ENCODE data around the gene SLC39A3. TPM values are rescaled to one million over a fixed set of nuclear protein-coding genes. Genes with fewer than 3 reads are reported as not detected.

The SLC39A3 gene
- total and polyA plus RNA-seq, 3 experiments from 2014 or later: 35.4 to 51.3 (median 44.1) TPM

DNA sequence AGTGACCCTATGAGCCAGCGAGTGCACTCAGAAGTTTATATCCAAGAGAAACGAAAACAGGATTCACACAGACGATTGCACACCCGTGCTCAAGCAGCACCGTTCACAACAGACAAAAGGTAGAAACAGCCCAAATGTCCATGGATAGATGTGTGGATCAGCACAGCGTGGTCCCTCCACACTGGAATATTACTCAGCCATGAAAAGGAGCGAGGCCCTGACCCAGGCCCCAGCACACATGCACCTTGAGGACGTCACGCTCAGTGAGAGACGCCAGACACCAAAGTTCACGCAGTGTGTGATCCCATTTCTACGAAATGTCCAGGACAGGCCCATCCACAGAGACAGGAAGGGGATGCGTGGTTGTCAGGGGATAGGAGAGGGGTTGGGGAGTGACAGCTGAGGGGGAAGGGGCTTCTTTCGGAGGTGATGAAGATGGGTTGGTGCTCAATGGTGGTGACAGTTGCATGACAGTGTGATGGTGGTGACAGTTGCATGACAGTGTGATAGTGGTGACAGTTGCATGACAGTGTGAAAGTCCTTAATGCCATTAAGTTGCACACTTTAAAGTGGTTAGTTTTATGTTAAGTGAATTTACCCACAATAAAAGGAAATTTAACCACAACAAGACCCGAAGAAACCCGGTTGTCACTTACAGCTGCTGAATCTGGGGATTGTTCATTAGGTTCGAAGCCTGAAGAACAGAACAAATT, 18.9 kb upstream of the SLC39A3 start:
- H3K27me3 Mint-ChIP-seq: no peaks in the 10 kb centered on the region
- peak overlapping the region in 4 of 8 donors; percentile 20 to 82 (median 74) for H3K27ac Mint-ChIP-seq
- no peaks in the 10 kb centered on the region for H3K36me3 ChIP-seq (ENCODE audit: insufficient read depth, low read length)
- no peaks in the 10 kb centered on the region for H3K9me3 ChIP-seq (ENCODE audit: low read length)
- H3K27me3 ChIP-seq (ENCODE audit: insufficient read depth, low read length, poor library complexity, severe bottlenecking): no peaks in the 10 kb centered on the region
- no peak overlapping the region for H3K4me3 ChIP-seq (ENCODE audit: low read length)
- H3K36me3 Mint-ChIP-seq: peaks cover 2 to 75% (median 4%) of the 10 kb centered on the region in 3 donors
- ChIA-PET POLR2A (no interaction called here), CTCF (interaction anchor here (1.0 to 1.2 kb wide), 2 partner anchors 9 to 192 kb away, joined by 3 to 4 read pairs; no protein-coding TSS in a partner anchor)
- no peaks in the 10 kb centered on the region for H3K9me3 Mint-ChIP-seq
- no peaks in the 10 kb centered on the region for H3K4me1 ChIP-seq (ENCODE audit: insufficient read depth, low read length)
- DNase-seq: no peak
- H3K27ac ChIP-seq (ENCODE audit: low read depth, low read length): no peak overlapping the region
- peak overlapping the region in 1 of 7 donors; percentile 43 for H3K4me3 Mint-ChIP-seq
- peaks cover 2 to 14% (median 12%) of the 10 kb centered on the region in 3 donors for H3K4me1 Mint-ChIP-seq

DNA sequence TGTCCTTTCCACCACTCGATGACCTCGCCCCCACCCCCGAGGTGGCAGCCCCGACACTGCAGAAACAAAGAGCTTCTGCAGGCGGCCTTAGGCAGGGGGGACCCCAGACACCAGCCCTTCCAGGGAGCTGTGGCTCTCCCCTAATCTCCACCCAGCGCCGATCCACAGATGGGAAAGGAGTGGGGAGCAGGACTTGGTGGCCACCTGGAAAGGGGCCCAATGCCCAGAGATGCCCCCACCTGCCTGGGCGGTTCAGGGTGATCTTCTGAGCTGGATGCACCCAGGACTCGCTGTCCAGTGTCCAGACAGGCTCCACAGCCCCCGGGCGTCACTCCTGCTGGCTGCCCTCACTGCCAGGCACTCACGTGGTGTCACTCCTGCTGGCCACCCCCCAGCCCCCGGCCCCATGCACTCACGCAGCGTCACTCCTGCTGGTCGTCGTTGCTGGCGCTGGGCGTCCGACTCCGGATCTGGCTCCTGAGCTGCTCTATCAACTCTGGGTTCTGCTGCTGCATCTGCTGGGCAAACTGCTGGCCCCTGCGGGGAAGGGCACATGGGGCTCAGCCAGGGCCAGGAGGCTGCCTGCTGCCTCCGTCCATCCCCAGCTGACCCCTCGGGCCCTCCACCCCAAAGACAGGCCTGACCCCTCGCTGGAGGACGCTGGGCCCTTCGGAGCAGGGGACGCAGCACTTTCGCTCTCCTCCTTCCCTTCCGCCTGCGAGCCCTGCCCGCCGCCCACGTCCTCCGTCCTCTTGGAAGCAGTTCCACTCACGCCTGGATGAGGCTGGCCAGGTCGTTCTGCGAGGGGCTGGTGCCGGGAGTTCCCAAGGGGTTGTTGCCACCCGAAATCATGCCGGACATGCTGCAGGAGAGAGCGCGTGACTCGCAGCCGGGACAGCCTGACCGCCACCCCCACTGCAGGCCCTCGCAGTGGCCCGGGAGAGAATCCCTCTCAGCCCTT, 17.4 kb upstream of the SLC39A3 start:
- no peak overlapping the region for H3K4me3 ChIP-seq (ENCODE audit: low read length)
- Mint-ChIP-seq H3K9me3 (no peaks in the 10 kb centered on the region), H3K4me1 (peaks cover 2 to 14% (median 12%) of the 10 kb centered on the region in 3 donors), H3K36me3 (peaks cover 2 to 61% (median 4%) of the 10 kb centered on the region in 3 donors), H3K27me3 (no peaks in the 10 kb centered on the region), H3K27ac (no peak overlapping the region), H3K4me3 (no peak overlapping the region)
- CTCF ChIA-PET: no interaction called here
- POLR2A ChIA-PET: no interaction called here
- no peaks in the 10 kb centered on the region for H3K4me1 ChIP-seq (ENCODE audit: insufficient read depth, low read length)
- no peaks in the 10 kb centered on the region for H3K9me3 ChIP-seq (ENCODE audit: low read length)
- H3K27ac ChIP-seq (ENCODE audit: low read depth, low read length): no peak overlapping the region
- no peaks in the 10 kb centered on the region for H3K36me3 ChIP-seq (ENCODE audit: insufficient read depth, low read length)
- no peaks in the 10 kb centered on the region for H3K27me3 ChIP-seq (ENCODE audit: insufficient read depth, low read length, poor library complexity, severe bottlenecking)
- DNase-seq: no peak

DNA sequence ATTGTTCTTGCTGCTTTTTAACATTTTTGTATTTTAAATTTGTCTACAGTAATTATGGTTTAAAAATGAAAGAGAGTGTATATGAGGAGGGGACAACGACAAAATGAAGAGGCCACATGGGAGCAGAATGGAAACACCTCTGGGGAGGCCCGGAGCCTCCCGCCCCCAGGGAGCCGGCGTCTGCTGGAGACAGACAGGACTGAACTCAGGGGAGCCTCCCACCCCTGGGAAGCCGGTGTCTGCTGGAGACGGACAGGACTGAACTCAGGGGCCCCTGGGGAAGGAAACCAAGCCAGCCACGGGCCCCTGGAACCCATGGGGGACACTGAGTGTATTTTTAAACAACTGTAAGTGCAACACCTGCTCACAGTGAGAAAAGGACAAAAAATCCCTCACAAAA, 16.7 kb upstream of the SLC39A3 start:
- Mint-ChIP-seq H3K27ac (no peak overlapping the region), H3K27me3 (no peaks in the 10 kb centered on the region), H3K36me3 (peaks cover 2 to 56% (median 4%) of the 10 kb centered on the region in 3 donors), H3K4me1 (peaks cover 2 to 14% (median 12%) of the 10 kb centered on the region in 3 donors), H3K9me3 (no peaks in the 10 kb centered on the region), H3K4me3 (no peak overlapping the region)
- Histone ChIP-seq H3K4me1 (ENCODE audit: insufficient read depth, low read length) (no peaks in the 10 kb centered on the region), H3K27me3 (ENCODE audit: insufficient read depth, low read length, poor library complexity, severe bottlenecking) (no peaks in the 10 kb centered on the region), H3K27ac (ENCODE audit: low read depth, low read length) (no peak overlapping the region), H3K4me3 (ENCODE audit: low read length) (no peak overlapping the region), H3K36me3 (ENCODE audit: insufficient read depth, low read length) (no peaks in the 10 kb centered on the region), H3K9me3 (ENCODE audit: low read length) (no peaks in the 10 kb centered on the region)
- DNase-seq: no peak
- CTCF ChIA-PET: no interaction called here
- POLR2A ChIA-PET: no interaction called here

DNA sequence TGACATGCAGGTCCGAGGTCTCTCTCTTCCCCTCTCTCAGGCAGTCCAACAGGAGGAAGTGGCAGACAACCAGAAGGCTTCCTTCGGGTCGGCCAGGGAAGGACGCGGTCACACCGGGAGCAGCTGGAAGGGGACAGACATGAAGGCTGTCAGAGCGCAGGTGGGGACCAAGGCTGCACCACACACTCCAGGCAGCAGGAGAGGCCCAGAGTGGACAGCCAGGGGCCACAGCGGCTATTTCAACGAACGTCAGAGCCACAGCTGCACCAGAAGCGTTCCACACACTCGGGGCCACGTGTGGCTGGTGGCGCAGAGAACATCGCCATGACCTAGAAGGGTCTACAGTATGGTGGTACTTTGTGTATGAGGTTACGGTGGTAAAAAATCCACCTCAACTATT, 16.0 kb upstream of the SLC39A3 start:
- DNase-seq: no peak
- Histone ChIP-seq H3K4me1 (ENCODE audit: insufficient read depth, low read length) (no peaks in the 10 kb centered on the region), H3K27me3 (ENCODE audit: insufficient read depth, low read length, poor library complexity, severe bottlenecking) (no peaks in the 10 kb centered on the region), H3K36me3 (ENCODE audit: insufficient read depth, low read length) (no peaks in the 10 kb centered on the region), H3K27ac (ENCODE audit: low read depth, low read length) (no peak overlapping the region), H3K4me3 (ENCODE audit: low read length) (no peak overlapping the region), H3K9me3 (ENCODE audit: low read length) (no peaks in the 10 kb centered on the region)
- Mint-ChIP-seq H3K4me1 (peaks cover 2 to 14% (median 12%) of the 10 kb centered on the region in 3 donors), H3K4me3 (no peak overlapping the region), H3K27me3 (no peaks in the 10 kb centered on the region), H3K36me3 (peaks cover 2 to 52% (median 4%) of the 10 kb centered on the region in 3 donors), H3K9me3 (no peaks in the 10 kb centered on the region), H3K27ac (no peak overlapping the region)
- POLR2A ChIA-PET: no interaction called here
- CTCF ChIA-PET: no interaction called here

DNA sequence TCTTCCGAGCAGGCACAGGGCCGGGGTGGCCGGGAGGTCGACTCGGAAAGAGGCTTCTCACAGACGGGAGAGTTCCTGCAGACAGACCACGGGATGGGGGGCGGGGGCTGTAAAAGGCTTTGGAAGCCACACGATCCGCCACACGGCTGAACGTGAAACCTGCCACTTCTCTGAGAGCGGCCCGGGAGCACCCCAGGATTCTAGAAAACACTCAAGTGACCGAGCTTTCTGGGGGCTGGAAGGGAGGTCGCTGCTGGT, 15.6 kb upstream of the SLC39A3 start:
- Mint-ChIP-seq H3K4me3 (no peak overlapping the region), H3K9me3 (no peaks in the 10 kb centered on the region), H3K4me1 (peaks cover 2 to 14% (median 12%) of the 10 kb centered on the region in 3 donors), H3K36me3 (peaks cover 2 to 48% (median 4%) of the 10 kb centered on the region in 3 donors), H3K27me3 (peaks cover 0 to 2% of the 10 kb centered on the region in 2 donors), H3K27ac (no peak overlapping the region)
- Histone ChIP-seq H3K36me3 (ENCODE audit: insufficient read depth, low read length) (no peaks in the 10 kb centered on the region), H3K27me3 (ENCODE audit: insufficient read depth, low read length, poor library complexity, severe bottlenecking) (no peaks in the 10 kb centered on the region), H3K4me1 (ENCODE audit: insufficient read depth, low read length) (no peaks in the 10 kb centered on the region), H3K27ac (ENCODE audit: low read depth, low read length) (no peak overlapping the region), H3K9me3 (ENCODE audit: low read length) (no peaks in the 10 kb centered on the region), H3K4me3 (ENCODE audit: low read length) (no peak overlapping the region)
- POLR2A ChIA-PET: no interaction called here
- DNase-seq: no peak
- CTCF ChIA-PET: no interaction called here

DNA sequence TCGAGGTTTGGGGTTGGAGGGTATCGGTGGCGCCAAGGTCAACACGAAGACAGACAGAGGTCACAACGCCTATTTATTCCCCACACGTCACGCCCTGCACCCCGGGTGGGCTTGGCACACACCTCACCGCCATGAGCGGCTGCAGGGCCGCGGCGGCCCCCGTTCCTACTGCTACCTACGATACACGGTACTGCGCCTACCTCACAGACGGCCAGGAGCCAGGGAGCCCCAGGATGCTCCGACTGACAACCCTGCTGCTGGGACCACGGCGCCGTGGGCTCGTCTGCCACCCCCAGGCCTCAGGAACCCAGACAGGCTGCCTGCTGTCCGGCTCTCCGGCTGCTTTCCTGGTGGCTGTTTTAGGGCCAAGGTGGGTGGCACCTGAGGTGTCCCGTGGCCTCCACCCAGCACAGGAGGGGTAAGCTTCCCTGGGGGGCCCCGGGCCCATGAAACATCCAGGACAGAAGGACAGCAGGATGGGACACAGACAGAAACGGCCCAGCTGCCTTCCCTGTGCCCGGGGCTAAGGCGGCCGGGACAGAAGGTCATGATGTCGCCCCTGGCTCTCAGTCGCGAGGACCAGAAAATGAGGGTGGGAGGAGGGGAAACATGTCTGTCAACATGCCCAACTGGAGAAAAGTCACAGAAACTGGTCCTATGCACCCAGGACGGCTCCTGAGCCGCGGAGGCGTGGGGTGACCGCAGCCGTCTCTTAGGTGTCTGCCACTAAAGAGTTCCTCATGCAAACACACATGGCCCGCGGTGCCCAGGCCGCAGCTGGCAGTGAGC, 15.0 kb upstream of the SLC39A3 start:
- H3K27me3 ChIP-seq (ENCODE audit: insufficient read depth, low read length, poor library complexity, severe bottlenecking): no peaks in the 10 kb centered on the region
- Mint-ChIP-seq H3K4me3 (no peak overlapping the region), H3K9me3 (no peaks in the 10 kb centered on the region), H3K27me3 (peaks cover 0 to 2% of the 10 kb centered on the region in 2 donors), H3K36me3 (peaks cover 2 to 45% (median 4%) of the 10 kb centered on the region in 3 donors), H3K27ac (no peak overlapping the region), H3K4me1 (peaks cover 2 to 12% (median 10%) of the 10 kb centered on the region in 3 donors)
- no peak overlapping the region for H3K4me3 ChIP-seq (ENCODE audit: low read length)
- ChIA-PET POLR2A (no interaction called here), CTCF (interaction anchor here (3.5 kb wide), 1 partner anchor 107 kb away, joined by 12 read pairs; no protein-coding TSS in a partner anchor)
- H3K36me3 ChIP-seq (ENCODE audit: insufficient read depth, low read length): no peaks in the 10 kb centered on the region
- no peaks in the 10 kb centered on the region for H3K9me3 ChIP-seq (ENCODE audit: low read length)
- no peak overlapping the region for H3K27ac ChIP-seq (ENCODE audit: low read depth, low read length)
- no peaks in the 10 kb centered on the region for H3K4me1 ChIP-seq (ENCODE audit: insufficient read depth, low read length)
- DNase-seq: no peak

DNA sequence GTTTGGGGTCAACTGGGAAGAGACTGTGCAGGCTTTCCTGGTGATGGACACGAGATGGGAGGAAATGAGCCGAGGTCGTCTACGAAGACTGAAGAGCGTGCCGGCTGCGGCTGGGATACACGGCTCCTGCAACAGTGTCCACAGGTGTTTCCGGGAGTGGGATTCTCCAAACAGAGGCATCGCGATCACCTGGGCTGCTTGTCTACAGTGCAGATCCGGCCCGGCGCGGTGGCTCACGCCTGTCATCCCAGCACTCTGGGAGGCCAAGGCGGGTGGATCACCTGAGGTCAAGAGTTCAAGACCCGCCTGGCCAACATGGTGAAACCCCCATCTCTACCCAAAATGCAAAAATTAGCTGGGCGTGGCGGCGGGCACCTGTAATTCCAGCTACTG, 11.6 kb upstream of the SLC39A3 start:
- Histone ChIP-seq H3K4me1 (ENCODE audit: insufficient read depth, low read length) (peaks cover 4% of the 10 kb centered on the region), H3K36me3 (ENCODE audit: insufficient read depth, low read length) (no peaks in the 10 kb centered on the region), H3K4me3 (ENCODE audit: low read length) (no peak overlapping the region), H3K27ac (ENCODE audit: low read depth, low read length) (no peak overlapping the region), H3K27me3 (ENCODE audit: insufficient read depth, low read length, poor library complexity, severe bottlenecking) (no peaks in the 10 kb centered on the region), H3K9me3 (ENCODE audit: low read length) (no peaks in the 10 kb centered on the region)
- Mint-ChIP-seq H3K27me3 (peaks cover 0 to 3% of the 10 kb centered on the region in 2 donors), H3K36me3 (peaks cover 2 to 26% (median 4%) of the 10 kb centered on the region in 3 donors), H3K4me3 (no peak overlapping the region), H3K9me3 (no peaks in the 10 kb centered on the region), H3K4me1 (no peaks in the 10 kb centered on the region), H3K27ac (no peak overlapping the region)
- DNase-seq: no peak
- CTCF ChIA-PET: interaction anchor here (3.5 kb wide), 1 partner anchor 103 kb away, joined by 12 read pairs; no protein-coding TSS in a partner anchor
- POLR2A ChIA-PET: no interaction called here

Data from CD8-positive, alpha-beta memory T cell (primary cell).